SU-DHL-6 (cell line): ENCODE results near the gene ANXA2.

ENCODE experiments used
- H2AFZ ChIP-seq: fragments of 200-600 bp; sonication (generic); 2 replicates; pipeline ENCODE4 v1.6.1; 2014; ENCODE audit warnings: low read depth, mild to moderate bottlenecking, moderate library complexity, mixed read lengths, antibody characterized with exemption, low read length; ENCODE audit not compliant: severe bottlenecking
- H3F3A ChIP-seq: fragments of 200-600 bp; shearing (Covaris generic); 2 replicates; pipeline ENCODE4 v1.6.0; 2016; ENCODE audit warnings: antibody characterized with exemption, mild to moderate bottlenecking; ENCODE audit not compliant: insufficient read depth
- H3K27ac ChIP-seq: fragments of 200-600 bp; sonication (generic); 2 replicates; pipeline ENCODE4 v1.5.1; 2016; ENCODE audit warnings: low read depth, mild to moderate bottlenecking, low read length, moderate library complexity, mixed read lengths
- H3K27me3 ChIP-seq: fragments of 200-600 bp; sonication (generic), shearing (Covaris generic); 2 replicates; pipeline ENCODE4 v1.6.0; 2014; ENCODE audit warnings: mild to moderate bottlenecking, low read length
- H3K36me3 ChIP-seq: fragments of 200-600 bp; sonication (generic); 2 replicates; pipeline ENCODE4 v1.6.1; 2014; ENCODE audit warnings: mild to moderate bottlenecking, low read length, mixed read lengths
- H3K4me2 ChIP-seq: fragments of 300-600, 200-600 bp; shearing (Covaris generic), sonication (generic); 2 replicates; pipeline ENCODE4 v1.6.0; 2014; ENCODE audit warnings: low read length, low read depth, mild to moderate bottlenecking; ENCODE audit not compliant: poor library complexity, severe bottlenecking
- H3K4me3 ChIP-seq: fragments of 200-600 bp; sonication (generic); 2 replicates; pipeline ENCODE4 v1.5.1; 2014; ENCODE audit warnings: antibody characterized with exemption, low read length, mild to moderate bottlenecking, mixed read lengths; ENCODE audit not compliant: insufficient read depth, poor library complexity, severe bottlenecking
- H3K79me2 ChIP-seq: fragments of 200-600 bp; sonication (generic); 2 replicates; pipeline ENCODE4 v1.6.1; 2014; ENCODE audit warnings: mild to moderate bottlenecking, low read length, moderate library complexity; ENCODE audit not compliant: insufficient read depth
- H3K9ac ChIP-seq: fragments of 200-600 bp; sonication (generic); 2 replicates; pipeline ENCODE4 v1.7.0; 2014; ENCODE audit warnings: mild to moderate bottlenecking, low read length
- H3K9me2 ChIP-seq: fragments of 200-600 bp; sonication (generic); replicated peaks from 2 replicates; pipeline ENCODE4 v1.6.1; 2014; ENCODE audit warnings: low read length; ENCODE audit not compliant: insufficient read depth
- H3K9me3 ChIP-seq: fragments of 200-600 bp; sonication (generic); 2 replicates; pipeline ENCODE4 v1.6.1; 2014; ENCODE audit warnings: low read length, mixed read lengths; ENCODE audit not compliant: insufficient read depth
- H4K20me1 ChIP-seq: fragments of 200-600 bp; sonication (generic); 2 replicates; pipeline ENCODE4 v1.6.1; 2014; ENCODE audit warnings: low read depth, mild to moderate bottlenecking, antibody characterized with exemption, low read length, moderate library complexity, mixed read lengths
- EZH2phosphoT487 ChIP-seq: fragments of 200-600 bp; sonication (generic), shearing (Covaris generic); conservative IDR thresholded peaks from 2 replicates; pipeline ENCODE4 v1.6.1; 2018; ENCODE audit warnings: mild to moderate bottlenecking, antibody characterized with exemption, low read length, moderate library complexity, mixed read lengths
- TF ChIP-seq, protein P1 (sequence below): fragments of 200-600 bp; sonication (generic); IDR thresholded peaks from one replicate; pipeline ENCODE4 v1.5.1; 2017; ENCODE audit warnings: antibody characterized with exemption, mild to moderate bottlenecking, low read length, moderate library complexity; ENCODE audit not compliant: insufficient read depth, poor library complexity, severe bottlenecking

The ANXA2 gene

GRCh38 chr15:60363903-60364611, 33.7 kb downstream of the ANXA2 start:
- Histone ChIP-seq H3K27ac (no peak overlapping the region), H2AFZ (no peak overlapping the region), H3K9me2 (no peaks in the 10 kb centered on the region), H3F3A (no peaks in the 10 kb centered on the region), H4K20me1 (no peaks in the 10 kb centered on the region), H3K36me3 (no peaks in the 10 kb centered on the region), H3K9ac (no peak overlapping the region), H3K4me2 (no peak overlapping the region), H3K79me2 (no peaks in the 10 kb centered on the region), H3K9me3 (no peaks in the 10 kb centered on the region), H3K4me3 (no peak overlapping the region), H3K27me3 (no peaks in the 10 kb centered on the region)
- TF ChIP-seq, protein P1, sequence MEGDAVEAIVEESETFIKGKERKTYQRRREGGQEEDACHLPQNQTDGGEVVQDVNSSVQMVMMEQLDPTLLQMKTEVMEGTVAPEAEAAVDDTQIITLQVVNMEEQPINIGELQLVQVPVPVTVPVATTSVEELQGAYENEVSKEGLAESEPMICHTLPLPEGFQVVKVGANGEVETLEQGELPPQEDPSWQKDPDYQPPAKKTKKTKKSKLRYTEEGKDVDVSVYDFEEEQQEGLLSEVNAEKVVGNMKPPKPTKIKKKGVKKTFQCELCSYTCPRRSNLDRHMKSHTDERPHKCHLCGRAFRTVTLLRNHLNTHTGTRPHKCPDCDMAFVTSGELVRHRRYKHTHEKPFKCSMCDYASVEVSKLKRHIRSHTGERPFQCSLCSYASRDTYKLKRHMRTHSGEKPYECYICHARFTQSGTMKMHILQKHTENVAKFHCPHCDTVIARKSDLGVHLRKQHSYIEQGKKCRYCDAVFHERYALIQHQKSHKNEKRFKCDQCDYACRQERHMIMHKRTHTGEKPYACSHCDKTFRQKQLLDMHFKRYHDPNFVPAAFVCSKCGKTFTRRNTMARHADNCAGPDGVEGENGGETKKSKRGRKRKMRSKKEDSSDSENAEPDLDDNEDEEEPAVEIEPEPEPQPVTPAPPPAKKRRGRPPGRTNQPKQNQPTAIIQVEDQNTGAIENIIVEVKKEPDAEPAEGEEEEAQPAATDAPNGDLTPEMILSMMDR: no peak

DNA sequence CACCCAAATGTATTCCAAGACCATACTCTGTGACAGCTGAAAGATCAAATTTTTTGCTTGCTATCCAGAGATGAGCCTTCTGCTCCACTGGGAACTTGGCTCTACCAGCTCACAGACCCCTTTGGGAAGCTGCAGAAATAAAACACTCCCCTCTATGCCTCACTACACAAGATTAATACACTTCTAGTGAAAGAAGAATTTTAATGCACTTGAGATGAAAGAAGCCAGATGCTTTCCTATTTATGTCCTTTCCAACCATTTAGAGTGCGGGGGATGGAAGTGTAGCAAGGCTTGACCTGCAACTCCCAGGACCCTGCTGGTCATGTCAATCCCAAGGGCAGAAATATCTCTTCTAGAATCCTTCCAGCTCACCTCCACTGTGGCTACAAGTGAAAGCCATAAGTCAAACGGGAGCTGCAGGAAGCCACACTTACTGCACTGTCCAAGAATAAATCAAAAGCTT, 34.7 kb downstream of the ANXA2 start:
- no peaks in the 10 kb centered on the region for H3K36me3 ChIP-seq
- TF ChIP-seq, protein P1: no peak
- no peaks in the 10 kb centered on the region for H3F3A ChIP-seq
- no peaks in the 10 kb centered on the region for H3K79me2 ChIP-seq
- no peaks in the 10 kb centered on the region for H3K9me3 ChIP-seq
- H3K27me3 ChIP-seq: no peaks in the 10 kb centered on the region
- no peaks in the 10 kb centered on the region for H3K9me2 ChIP-seq
- H3K4me2 ChIP-seq: no peak overlapping the region
- H3K27ac ChIP-seq: no peak overlapping the region
- no peak overlapping the region for H2AFZ ChIP-seq
- H4K20me1 ChIP-seq: no peaks in the 10 kb centered on the region
- H3K9ac ChIP-seq: no peak overlapping the region
- no peak overlapping the region for H3K4me3 ChIP-seq

- no peaks in the 10 kb centered on the region for H3K36me3 ChIP-seq
- no peaks in the 10 kb centered on the region for H3K79me2 ChIP-seq
- H3K27me3 ChIP-seq: no peaks in the 10 kb centered on the region
- no peaks in the 10 kb centered on the region for H3K9me3 ChIP-seq
- no peaks in the 10 kb centered on the region for H3F3A ChIP-seq
- no peak overlapping the region for H3K9ac ChIP-seq
- no peaks in the 10 kb centered on the region for H4K20me1 ChIP-seq
- no peak overlapping the region for H3K4me2 ChIP-seq
- H3K9me2 ChIP-seq: no peaks in the 10 kb centered on the region
- H2AFZ ChIP-seq: no peak overlapping the region
- no peak overlapping the region for H3K4me3 ChIP-seq
- no peak for TF ChIP-seq EZH2phosphoT487
- TF ChIP-seq, protein P1: no peak
- no peak overlapping the region for H3K27ac ChIP-seq
Measured at GRCh38 chr15:60362321-60363086, 35.3 kb downstream of the ANXA2 start.
